SIG-M5 treated with dmso at 0.1 percent for 504 hours (cell line): Measurements from ENCODE around the gene USP19.

ENCODE experiments used
- DNase-seq: peaks from one replicate; lab custom pipeline; 2025; ENCODE audit not compliant: unreplicated experiment; lab: John Stamatoyannopoulos, UW

Gene USP19

DNA sequence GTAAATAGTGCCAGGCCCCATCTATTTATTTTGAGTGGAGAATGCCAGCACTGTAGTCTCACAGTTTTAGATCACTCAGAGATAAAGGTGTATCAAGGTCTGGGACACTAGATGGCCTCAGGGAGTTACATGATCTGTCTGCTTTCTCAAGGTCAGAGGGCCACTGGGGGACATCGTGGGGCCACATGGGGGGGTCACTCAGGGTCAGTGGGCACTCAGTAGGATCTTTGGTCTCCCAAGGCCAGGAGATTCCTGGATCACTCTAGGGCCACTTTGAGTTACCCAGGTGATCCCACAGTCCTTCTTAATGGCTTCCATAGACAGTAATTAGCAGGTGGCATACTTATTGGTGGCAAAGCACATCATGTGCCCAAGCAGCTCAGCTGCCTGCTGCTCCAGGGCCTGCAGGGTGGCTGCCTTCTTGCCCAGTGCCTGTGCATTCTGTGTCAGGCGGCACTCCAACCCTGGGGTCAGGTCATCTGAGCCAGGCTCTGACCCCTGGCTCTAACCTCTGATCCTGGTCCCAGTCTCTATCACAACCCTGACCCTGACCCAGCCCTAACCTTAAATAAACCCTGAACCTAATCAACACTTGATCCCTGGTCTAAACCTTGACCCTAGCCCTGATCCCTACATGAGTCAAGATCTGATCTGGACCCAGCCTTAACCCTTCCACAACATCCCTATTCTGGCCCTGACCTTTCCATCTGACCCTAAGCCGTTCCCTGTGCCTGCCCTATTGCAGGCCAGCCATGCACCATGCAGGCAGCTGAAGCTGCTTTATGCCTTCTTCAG is 14.0 kb upstream of the USP19 start:
- no peak for DNase-seq

GRCh38 chr3:49133226-49133951 is 12.8 kb upstream of the USP19 start:
- no peak for DNase-seq

DNA sequence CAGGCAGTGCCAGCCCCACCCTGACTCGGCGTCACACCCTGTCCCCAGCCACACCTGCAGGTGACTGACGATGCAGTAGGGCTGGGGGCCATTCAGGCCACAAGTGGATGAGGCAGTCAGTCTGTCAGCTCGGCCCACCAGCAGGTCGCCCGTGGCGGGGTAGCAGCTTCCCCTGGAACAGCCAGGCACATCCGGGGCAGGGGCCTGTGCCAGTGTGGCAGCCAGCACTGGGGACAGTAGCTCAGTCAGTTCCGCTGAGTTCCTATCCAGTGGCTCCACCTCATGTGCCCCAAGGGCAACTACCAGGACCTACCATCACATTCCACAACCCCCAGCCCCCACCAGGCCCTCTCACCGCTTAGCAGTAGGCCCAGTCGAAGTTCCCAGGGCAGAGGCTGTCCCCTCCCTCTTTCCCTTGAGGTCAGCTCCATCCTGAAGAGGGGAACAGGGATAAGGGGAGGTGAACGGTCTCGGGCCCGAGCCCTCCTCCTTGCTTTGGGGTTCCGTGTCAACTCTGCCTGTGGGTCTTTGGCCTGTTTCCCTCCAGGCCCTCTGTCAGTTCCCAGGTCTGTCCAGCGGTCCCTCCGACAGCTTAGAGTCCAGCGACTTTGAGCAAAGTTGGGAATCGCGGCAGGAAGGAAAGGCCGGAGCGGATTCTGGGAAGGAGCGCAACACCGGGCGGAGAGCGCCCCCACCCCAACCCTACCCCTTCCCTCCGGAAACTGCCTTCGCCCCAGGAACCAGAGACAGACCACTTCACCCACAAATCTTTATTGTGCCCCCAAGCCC is 12.0 kb upstream of the USP19 start, which contains the start of gene LAMB2:
Gene LAMB2 (minus strand): TSS at position 614 of the 789 bp plus-strand sequence. CDS start 183 bp downstream, at position 431.
- DNase-seq = no peak

- DNase-seq = no peak
Measured at GRCh38 chr3:49132073-49132436, 11.4 kb upstream of the USP19 start.

GRCh38 chr3:49131576-49131975 is 11.0 kb upstream of the USP19 start:
- no peak for DNase-seq

GRCh38 chr3:49131040-49131439 is 10.4 kb upstream of the USP19 start:
- DNase-seq = no peak

- no peak for DNase-seq
Measured at GRCh38 chr3:49124991-49125670, 4.5 kb upstream of the USP19 start.

DNA sequence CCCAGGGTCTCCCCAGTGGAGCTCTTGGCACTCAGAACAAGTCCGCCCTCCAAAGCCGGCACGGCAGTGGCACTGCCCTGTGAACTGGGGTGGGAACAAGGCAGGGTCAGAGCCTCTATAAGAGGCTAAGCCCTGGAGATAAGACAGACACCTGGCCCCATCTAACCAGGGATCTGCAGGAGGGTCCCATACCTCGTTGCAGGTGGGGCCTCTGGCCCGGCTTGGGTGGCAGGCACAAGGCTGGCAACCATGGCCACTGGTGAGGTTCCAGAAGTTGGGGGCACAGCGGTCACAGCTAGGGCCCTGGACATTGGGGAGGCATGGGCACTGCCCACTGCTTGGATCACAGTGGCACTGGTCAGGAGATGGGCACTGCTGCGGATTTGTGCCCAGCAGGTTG is 3.6 kb upstream of the USP19 start:
- DNase-seq = no peak

DNA sequence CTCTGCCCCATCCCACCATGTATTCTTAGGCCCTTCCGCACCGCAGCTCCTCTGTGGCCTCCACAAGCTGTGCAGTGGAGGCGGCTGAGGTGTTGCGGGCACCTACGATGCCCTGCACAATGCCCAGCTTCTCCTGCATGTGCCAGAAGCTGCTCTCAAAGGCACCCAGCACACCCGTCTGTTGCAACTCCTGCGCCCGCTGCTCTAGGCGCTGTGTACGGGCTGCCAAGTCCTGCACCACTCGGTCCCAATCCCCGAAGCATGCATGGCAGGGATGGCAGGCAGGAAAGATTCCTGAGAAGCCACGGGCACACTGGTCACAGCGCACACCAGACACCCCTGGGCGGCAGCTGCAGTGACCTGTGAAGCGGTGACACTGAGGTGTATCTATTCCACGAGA is 3.1 kb upstream of the USP19 start:
- no peak for DNase-seq

- no peak for DNase-seq
Measured at GRCh38 chr3:49122886-49123545, 2.4 kb upstream of the USP19 start.

DNA sequence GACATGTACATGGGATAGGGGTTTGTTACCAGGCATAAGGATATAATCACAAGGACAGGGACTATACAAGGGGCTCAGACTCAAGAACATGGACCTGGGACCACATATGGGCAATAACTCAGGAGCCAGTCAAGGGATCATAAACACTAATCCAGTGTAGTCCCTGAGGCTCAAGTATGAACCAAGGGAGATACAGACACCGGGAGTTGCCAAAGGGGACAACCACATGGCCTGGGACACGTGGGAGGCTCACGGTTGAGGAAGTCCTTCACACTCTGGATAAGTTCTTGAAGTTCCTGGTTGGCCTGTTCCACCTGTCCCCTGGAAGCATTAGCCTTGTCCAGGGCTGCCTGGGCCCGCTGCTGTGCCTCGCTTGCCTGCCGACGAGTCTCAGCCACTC is 1.8 kb upstream of the USP19 start:
- no peak for DNase-seq

DNA sequence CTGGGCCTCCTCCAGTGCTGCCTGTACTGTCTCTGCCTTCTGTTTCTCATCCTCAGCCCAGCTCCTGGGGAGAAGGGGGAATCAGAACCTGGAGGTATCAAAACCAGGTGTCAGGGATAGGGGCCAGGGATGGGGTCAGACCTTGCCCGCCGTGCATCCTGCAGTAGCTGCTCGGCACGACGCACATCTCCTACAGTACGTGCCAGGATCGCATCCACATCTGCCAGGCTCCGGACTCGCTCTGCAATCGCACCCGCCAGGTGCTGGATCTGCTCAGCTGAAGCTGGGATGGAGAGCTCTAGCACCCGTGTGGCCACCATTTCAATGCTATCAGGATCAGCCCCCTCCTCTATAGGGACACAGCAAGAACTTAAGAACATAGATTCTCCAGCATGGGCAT is 1.4 kb upstream of the USP19 start:
- no peak for DNase-seq

DNA sequence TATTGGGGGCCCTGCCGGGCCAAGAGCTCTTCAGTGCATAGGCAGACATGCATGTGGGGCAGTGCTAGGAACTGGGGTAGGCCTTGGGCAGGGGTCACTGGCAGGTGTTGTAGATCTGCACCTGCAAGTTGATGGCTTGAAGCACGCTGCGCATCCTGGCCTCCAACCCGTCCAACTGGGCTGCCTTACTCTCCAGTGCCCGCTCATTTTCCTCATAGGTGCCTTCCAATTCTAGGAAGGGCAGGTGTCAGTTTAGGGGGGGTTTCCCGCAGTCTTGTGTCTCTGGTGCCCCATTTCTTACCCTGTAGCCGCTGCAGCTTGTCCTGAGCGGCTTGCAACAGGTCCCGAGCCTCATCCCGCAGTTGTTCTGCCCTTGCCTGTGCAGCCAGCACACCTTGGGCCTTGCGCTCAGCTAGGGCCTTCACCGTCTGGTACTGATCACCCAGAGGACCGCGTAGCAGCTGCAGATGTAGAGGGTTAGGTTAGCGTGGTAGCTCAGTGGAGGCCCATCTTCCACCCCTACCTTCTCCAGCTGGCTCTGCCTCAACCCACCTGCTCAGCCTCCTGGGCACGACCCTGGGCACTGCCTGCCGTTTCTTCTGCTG is 611 bp upstream of the USP19 start:
- no peak for DNase-seq

DNA sequence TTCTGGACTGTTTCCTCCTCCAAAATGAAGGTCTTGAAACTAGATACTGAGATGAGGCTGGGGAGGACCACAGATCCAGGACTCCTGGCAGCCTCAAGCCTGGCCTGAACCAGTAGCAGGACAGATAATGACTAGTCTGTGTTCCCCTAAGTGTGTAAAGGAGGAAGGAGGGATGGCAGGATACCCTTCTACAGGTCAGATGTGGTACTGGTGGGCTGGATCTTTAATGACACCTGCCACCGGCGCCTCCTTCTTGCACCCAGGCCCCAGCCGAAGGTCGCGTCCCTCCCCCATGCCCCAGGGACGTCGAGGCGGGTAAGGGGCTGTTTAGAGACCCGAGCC is 556 bp downstream of the USP19 start:
- DNase-seq = no peak

GRCh38 chr3:49119439-49119838 is 1.2 kb downstream of the USP19 start:
- no peak for DNase-seq

DNA sequence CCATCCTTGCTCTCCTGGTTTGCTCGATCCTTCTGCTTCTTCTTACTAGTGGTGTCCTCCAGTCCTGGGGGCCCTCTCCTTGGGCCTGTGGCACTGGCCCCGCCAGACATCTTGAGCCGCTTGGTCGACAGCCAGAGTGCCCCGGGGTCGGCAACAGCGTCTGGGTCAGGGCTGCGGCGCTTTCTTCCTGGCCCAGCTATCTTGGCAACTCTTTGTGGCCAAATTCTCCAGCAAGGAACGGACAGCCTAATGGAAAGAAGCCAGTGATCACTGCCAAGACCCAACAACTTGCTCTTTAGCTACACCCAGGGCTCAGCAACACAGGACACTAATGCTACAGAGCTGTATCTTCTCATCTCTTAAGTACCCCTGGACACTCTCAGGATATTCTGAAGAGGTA is 1.6 kb downstream of the USP19 start:
- no peak for DNase-seq

GRCh38 chr3:49112262-49112661 is 8.4 kb downstream of the USP19 start:
- DNase-seq = no peak

- no peak for DNase-seq
Measured at GRCh38 chr3:49111347-49111746, 9.3 kb downstream of the USP19 start.

DNA sequence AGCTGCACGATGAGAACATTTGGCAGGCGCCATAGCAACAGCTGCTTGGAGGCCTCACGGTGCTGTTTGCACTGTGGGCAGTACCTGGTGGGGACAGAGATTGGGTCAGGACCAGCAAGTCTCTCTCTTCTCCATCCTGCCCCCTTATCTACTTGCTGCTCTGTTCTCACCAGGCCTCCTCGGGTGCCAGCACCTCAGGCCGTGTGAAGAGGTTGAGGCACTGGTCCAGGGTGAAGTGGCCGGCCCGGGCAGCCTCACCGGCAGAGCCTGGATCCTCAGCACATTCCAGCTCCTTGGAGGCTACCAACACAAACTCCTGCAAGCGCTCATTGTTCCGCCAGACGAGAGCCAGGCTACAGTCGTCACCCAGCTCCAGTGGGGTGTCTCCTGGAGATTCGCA is 9.8 kb downstream of the USP19 start:
- DNase-seq = no peak

GRCh38 chr3:49108346-49108745 is 12.3 kb downstream of the USP19 start:
- DNase-seq = no peak
